Testis (tissue), 2 donors: Measurements from ENCODE around the gene HECTD4.

Source experiments
- POLR2A ChIP-seq: fragments of 450-650 bp; IDR thresholded peaks from one replicate; pipeline ENCODE4 v1.6.1; 2017; ENCODE audit warnings: antibody characterized with exemption, mild to moderate bottlenecking, moderate library complexity
- TF ChIP-seq, protein P1 (sequence below), 3 experiments: fragments of 450-650 bp in 2 of 3; fragments of 200-600 bp in 1 of 3; sonication (generic) in 1 of 3; IDR thresholded peaks; one replicate each; pipeline ENCODE4 v1.5.1; 2016 to 2019; ENCODE audit warnings: antibody characterized with exemption in 3 of 3, mild to moderate bottlenecking in 2 of 3, moderate library complexity in 1 of 3

DNA sequence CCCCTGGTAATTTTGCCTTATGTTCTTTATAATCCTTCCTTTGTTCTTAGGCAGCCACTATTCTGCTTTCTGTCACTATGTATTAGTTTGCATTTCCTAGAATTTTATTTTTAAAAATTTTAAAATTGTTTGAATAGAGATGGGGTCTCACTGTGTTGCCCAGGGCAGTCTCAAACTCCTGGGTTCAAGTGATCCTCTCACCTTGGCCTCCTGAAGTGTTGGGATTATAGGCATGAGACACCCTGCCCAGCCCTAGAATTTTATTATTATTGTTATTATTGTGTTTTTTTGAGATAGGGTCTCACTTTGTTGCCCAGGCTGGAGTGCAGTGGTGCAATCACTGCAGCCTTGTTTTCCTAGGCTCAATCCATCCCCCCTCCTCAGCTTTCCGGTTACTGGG lies 39.1 kb upstream of the HECTD4 start:
- TF ChIP-seq, protein P1, sequence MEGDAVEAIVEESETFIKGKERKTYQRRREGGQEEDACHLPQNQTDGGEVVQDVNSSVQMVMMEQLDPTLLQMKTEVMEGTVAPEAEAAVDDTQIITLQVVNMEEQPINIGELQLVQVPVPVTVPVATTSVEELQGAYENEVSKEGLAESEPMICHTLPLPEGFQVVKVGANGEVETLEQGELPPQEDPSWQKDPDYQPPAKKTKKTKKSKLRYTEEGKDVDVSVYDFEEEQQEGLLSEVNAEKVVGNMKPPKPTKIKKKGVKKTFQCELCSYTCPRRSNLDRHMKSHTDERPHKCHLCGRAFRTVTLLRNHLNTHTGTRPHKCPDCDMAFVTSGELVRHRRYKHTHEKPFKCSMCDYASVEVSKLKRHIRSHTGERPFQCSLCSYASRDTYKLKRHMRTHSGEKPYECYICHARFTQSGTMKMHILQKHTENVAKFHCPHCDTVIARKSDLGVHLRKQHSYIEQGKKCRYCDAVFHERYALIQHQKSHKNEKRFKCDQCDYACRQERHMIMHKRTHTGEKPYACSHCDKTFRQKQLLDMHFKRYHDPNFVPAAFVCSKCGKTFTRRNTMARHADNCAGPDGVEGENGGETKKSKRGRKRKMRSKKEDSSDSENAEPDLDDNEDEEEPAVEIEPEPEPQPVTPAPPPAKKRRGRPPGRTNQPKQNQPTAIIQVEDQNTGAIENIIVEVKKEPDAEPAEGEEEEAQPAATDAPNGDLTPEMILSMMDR (IDR thresholded peaks at IDR 0.05) = no peak
- TF ChIP-seq POLR2A = no peak
